GM19099 (cell line): ENCODE results near the gene MIDN.

Experiments
- POLR2A ChIP-seq: IDR thresholded peaks from 3 replicates; pipeline ENCODE4 v1.6.1; 2011; ENCODE audit warnings: low read depth; ENCODE audit not compliant: insufficient read length; ENCODE audit errors: extremely low read depth

MIDN gene

DNA sequence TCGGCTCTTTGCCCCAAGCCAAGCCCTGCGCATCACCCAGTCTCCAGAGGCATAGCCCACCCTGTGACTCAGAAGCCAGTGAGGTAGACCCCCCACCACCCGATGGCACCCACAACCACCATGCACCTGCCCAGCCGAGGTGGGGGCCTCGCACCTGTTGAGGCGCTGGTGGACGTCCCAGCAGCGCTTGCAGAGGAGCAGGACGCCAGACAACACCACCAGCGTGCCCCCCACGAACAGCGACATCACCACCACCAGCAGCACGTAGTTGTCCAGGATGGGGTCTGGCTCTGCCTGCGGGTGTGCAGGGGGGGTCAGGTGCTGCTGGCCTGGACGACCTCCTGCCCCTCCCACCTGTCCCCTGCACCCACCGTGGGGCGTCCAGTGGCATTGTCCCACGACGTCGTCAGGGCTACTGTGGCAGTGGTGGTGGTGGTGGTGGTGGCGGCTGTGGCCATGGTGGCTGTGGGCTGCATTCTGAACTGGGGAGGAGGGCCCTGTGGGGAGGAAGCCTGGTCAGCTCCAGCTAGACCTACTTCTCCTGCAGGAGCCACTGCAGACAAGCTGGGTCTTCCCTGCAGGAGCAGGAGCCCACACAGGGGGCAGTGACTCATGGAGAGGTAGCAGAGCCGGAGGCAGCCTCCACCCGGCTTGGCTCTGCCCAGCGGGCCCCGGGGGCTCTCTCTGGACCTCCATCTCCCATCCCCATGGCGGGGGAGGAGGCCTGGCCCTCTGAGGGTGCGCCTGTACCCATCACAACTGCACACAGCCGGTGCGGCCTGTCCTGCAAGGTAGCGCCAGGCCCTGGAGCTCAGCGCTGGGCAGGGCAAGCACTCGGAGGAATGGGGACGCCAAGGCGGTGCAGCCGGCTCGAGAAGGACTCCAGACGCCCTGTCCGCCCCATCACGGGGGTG lies 12.5 kb upstream of the MIDN start:
- no peak for TF ChIP-seq POLR2A

DNA sequence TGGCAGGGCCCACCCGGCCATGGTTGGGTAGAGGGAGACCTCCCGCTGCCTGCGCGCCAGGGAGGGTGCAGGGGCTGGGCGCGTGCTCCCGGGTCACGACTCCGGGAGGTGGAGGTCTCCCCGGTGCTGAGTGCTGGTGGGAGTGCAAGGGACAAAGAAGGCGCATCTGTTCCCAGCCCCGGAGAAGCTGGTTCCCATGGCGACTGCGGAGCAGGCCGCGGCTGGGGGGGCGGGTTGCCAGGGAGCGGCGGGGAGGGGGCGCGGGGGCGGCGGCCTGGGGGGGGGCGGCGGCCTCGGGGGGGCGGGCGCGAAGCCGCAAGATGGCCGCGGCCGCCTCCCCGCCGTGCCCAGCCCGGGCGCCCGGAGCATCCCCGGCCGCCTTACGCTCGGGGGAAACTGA lies 11.8 kb upstream of the MIDN start:
- TF ChIP-seq POLR2A: no peak

DNA sequence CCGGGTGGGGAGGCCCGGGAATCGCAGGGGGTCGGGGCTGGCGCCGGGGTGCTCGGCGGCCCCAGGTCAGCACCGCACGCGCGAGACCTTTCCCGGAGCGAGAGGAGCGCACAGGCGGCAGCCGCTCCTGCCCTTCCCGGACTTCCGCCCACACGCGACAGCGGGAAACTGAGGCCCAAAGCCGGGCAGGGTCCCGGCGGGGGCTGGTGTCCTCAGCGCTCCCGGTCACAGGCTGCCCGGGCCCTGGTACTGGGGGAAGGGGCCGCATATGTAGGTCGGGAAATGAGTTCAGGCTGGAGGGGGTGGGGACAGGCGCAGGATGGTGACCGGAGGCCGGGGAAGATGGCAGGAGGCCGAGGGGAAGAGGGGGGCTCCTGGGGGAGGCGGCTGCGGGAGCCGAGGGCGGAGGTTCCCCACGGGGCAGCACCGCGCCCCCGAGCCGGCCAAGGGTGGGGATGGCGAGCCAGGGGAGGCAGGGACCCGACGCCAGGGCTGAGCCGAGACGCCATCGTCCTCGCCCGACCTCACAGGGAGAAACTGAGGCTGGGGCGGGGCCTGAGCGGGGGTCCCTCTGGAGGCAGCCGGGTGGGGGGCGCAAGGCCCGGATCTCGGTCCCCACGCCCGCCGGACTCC lies 11.2 kb upstream of the MIDN start:
- no peak for TF ChIP-seq POLR2A

DNA sequence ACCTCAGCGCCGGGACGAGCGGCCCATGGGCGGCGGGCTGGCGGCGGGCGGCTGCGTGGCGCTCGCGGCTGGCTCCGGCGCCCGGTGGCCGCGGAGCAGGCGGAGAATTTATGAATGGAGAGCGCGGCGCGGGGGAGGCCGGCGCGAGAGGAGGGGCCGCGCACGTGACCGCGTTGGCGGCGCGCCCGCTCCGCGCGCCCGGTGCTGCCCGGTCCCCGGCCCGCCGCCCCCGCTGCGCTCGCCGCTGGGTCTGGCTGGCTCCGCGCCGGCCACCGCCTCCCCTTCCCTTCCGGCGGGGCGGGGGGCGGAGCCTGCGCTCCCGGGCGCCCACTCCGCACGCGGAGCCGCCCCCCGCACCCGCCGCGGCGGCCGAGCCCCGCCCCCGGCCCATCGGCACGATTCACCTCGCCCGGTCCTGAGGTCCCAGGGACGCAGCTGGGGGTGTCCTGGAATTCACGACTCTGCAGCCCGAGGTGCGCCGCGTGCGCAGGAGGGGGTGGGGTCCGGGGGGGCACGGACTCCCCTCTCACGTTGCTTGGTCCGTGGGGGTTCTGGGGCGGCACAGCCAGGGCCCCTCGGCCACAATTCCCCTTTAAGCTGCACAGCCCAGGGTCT lies 10.5 kb upstream of the MIDN start, which contains the start of gene CBARP:
CBARP (minus strand) TSS at position 252 of the 615 bp plus-strand sequence. CDS start 1,905 bp downstream, outside the sequence.
- no peak for TF ChIP-seq POLR2A

DNA sequence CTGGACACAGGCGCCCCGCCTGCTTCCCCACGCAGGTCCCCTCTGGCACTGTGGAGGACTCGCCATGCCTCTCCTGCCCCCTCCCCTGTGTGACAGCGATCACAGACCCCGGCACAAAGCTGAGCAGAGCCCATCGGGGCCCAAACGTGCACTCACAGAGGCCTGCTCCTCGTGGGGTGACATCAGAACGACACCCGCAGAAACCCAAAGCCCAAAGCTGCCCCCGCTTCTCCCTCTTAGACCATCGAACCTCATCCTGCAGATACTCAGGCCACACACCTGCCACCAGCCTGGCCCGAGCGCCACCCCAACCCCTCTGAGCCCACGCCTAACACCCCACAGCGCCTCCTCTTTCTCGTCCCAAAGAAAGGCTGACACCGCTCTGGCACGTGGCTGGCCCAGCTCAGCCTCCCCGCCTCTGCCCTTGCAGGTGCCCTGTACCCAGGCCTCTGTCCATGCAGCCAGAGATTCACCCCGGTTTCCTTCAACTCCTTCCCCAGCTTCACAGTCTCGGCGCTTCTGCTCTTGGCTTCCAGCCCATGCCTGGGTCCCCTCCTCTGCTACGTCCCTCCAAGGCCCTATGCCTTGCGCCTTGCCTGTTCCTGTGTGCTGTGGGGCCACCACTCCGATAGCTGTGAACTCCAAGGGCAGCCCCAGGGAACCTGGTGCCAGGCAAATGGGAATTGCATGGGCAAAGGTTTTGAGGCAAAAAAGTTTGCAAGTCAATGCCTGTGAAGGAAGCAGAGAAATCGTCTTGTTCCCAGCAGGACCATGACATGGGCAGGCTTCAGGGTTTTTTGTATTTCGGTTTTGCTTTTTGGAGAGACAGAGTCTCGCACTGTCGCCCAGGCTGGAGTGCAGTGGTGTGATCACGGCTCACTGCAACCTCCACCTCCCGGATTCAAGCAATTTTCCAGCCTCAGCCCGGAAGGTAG lies 9.7 kb upstream of the MIDN start:
- no peak for TF ChIP-seq POLR2A

DNA sequence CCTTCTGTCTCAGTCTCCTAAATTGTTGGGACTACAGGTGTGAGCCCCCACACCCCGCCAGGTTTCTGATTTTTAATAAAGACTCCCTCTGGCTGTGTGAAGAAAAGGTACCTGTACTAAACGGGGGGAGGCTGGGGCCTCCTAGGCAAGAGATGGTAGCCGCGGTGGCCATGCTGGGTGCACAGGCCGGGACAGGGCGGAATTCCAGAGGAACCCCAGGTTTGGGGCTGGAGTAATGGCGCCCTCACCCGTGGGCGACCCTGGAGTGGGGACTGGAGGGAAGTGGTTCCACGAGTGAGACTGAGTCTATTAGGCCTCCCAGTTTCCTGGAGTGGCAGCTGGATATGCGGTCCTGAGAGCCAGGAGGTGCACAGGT lies 9.0 kb upstream of the MIDN start:
- no peak for TF ChIP-seq POLR2A

DNA sequence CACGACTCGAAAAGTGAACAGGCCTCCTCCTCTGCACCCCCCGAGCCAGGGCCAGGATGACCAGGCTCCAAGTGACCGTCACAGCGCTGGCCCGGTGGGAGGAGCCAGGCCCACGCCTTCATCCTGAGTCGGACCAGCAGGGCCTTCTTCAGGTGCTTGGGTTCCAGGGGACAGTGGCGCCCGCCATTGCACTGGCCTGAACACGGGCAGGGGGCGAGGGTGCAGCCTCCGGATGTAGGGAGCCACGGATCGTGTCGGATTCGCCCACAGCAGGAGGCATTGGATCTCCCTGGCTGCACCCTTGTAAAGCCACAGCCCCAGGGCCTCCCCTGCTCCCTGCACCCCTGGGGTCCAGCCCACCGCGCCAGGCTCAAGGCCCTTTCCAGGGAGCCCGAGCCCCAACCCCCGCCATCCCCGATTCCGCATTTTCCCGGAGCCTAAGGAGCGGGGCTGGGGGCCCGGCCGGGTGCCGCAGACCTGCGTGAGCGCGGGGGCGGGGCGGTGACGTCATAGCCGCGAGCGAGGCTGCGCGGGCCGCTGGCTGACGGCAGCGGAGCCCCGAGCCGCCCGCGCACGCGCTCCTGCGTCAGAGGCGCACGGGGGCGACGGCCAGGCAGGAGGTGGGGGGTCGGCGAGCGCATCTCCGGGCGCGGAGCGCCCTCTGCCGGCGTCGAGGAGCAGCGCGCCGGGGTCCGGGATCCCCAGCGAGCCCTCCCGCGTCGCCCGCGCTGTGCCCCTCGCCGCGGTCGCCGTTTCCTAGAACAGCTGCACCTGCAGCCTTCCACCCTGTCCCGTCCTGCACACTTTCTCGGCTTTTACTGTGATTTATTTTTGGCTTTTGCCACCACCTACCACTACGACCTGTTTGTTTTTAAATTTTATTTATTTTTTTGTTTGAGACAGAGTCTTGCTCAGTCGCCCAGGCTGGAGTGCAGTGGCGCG lies 8.3 kb upstream of the MIDN start:
- peak; percentile 31 for TF ChIP-seq POLR2A

DNA sequence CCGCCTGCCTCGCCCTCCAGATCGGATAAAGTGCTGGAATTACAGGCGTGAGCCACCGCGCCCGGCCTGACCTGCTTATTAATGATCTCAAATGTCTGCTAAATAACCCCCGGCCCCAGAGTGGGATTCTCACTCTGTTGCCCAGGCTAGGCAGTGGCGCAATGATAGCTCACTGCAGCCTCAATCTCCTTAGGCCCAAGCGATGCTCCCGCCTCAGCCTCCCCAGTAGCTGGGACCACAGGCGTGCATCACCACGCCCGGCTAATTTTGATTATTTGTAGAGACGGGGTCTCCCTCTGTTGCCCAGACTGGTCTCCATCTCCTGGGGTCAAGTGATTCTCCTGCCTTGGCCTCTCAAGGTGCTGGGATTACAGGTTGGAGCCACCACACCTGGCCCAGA lies 7.5 kb upstream of the MIDN start:
- TF ChIP-seq POLR2A: no peak

DNA sequence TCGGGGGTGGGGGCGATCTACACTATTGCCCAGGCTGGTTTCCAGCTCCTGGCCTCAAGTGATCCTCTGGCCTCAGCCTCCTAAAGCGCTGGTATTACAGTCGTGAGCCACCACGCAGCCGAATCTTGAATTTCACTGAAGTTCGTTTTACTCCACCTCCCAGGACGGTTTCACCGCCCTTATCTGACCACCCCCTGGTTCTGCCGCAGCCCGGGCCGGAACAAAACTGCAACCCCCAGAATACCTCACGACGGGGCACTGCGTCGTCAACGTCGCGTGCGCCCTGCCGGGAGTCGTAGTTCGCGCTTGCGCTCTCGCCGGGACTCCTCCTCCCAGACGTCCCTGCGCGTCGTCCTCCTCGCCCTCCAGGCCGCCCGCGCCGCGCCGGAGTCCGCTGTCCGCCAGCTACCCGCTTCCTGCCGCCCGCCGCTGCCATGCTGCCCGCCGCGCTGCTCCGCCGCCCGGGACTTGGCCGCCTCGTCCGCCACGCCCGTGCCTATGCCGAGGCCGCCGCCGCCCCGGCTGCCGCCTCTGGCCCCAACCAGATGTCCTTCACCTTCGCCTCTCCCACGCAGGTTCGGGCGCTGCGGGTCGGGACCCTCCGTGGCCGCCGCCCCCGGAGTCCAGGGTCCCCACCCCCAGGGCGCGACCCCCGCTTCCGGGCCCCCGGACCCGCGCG lies 6.8 kb upstream of the MIDN start, which contains the start of gene ATP5F1D:
ATP5F1D (plus strand) TSS at position 335 of the 679 bp plus-strand sequence; CDS start at position 435, 100 bp downstream.
- TF ChIP-seq POLR2A: peak; percentile 70

DNA sequence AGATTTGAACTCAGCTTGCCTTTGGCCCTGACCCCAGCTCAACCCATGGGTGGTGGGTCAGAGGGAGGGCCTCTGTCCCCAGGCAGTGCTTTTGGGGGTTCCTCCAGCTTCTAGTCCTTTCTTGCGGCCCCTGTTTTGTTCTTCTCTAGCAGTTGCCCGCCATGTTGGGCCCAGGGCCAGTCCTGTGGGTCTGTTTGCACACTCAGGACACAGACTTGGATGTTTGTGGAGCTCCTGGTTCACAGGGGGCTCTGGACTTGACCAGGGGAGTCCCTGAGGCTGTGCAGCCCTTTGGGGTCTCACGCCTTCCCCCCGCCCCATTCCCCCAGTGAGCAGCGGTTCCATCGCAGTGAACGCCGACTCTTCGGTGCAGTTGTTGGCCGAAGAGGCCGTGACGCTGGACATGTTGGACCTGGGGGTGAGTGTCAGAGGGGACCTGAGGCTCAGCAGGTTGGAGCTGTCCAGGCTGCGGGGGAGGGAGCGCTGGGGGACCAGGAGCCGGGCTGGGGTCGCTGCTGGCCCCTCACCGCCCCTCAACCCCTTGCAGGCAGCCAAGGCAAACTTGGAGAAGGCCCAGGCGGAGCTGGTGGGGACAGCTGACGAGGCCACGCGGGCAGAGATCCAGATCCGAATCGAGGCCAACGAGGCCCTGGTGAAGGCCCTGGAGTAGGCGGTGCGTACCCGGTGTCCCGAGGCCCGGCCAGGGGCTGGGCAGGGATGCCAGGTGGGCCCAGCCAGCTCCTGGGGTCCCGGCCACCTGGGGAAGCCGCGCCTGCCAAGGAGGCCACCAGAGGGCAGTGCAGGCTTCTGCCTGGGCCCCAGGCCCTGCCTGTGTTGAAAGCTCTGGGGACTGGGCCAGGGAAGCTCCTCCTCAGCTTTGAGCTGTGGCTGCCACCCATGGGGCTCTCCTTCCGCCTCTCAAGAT lies 4.4 kb upstream of the MIDN start:
- peak; percentile 36 for TF ChIP-seq POLR2A

DNA sequence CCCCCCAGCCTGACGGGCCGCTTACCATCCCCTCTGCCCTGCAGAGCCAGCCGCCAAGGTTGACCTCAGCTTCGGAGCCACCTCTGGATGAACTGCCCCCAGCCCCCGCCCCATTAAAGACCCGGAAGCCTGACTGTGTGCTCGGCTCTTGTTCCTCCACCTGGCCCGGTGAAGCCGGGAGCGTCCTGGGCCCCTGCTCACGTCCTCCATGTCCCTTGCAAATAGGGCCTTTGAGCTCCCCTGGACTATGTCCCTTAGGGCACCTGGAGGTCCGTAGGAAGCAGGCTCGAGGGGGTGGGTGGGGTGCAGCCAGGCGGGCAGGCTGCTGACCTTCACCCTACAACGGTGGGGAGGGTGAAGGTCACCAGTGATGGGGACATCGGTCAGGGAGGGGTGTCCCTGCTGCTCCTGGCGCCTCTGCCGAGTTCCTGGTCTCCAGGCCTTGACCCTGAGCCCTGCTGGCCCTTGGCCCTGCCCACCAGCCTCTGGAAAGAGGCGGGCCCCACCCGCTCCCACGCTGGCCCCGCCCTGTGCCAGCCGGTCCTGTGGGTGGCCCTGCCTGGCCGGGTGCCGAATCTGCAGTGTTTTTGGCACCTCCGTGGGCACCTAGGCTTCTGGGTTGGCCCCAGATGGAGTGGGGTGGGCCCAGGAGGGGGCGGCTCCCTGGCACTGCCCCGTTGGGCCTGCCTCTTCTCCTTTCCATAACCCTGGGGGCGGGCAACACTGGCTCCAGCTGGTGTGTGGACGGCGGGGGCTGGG lies 3.5 kb upstream of the MIDN start:
- no peak for TF ChIP-seq POLR2A

DNA sequence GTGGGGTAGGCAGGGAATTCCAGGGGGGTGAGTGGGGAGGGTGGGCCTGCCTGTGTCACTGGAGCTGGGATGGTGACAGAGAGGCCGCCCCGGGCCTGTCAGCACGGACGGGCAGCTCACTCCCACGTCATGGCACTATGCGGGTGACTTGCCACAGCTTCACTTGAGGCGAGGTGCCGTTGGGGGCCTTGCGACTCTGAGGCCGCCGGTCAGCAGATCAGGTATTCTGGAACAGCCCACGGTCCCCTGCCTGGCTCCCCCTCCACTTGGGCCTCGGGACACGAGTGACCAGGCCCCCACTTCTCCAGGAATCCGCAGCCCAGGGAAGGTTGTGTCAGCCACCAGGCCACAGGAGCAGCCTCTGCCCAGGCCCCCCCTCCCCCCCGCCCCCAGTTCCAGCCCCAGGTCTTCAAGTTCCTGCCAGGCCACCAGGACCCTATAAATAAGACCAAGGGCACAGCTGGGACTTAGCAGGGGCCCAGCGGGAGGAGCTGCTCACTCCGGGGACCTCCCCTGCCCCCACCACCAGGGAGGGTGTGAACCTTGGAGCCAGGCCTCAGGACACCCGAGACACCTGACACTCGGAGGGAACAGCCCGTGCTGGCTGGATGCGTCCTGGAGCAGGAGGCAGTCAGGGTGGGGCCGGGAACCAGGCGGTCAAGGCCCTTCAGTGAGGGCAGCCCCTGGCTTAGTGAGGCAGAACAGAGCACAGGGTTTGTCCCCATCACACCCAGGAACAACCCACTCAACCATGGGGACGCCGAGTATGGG lies 2.7 kb upstream of the MIDN start:
- TF ChIP-seq POLR2A: no peak
